ENCODE results near the gene SHMT2.

The SHMT2 gene

GRCh38 chr12:57234571-57235016 is 5.1 kb downstream of the SHMT2 start:
- intact Hi-C loops (cut with DNase I) = no loop called here
- no peak for DNase-seq

- intact Hi-C loops (cut with DNase I) = no loop called here
- DNase-seq = no peak
Measured at GRCh38 chr12:57235017-57235727, 5.7 kb downstream of the SHMT2 start.

- intact Hi-C loops (cut with DNase I) = no loop called here
Measured at GRCh38 chr12:57235728-57236131, 6.2 kb downstream of the SHMT2 start.

GRCh38 chr12:57236201-57236924 is 6.9 kb downstream of the SHMT2 start:
- intact Hi-C loops (cut with DNase I) = no loop called here
- DNase-seq = no peak

More at GRCh38 chr12:57235728-57236131, 6.2 kb downstream of the SHMT2 start:
- DNase-seq = no peak

- no peak for DNase-seq
- intact Hi-C loops (cut with DNase I) = no loop called here
Measured at GRCh38 chr12:57236925-57237595, 7.5 kb downstream of the SHMT2 start.

- intact Hi-C loops (cut with DNase I) = no loop called here
- DNase-seq = no peak
Measured at GRCh38 chr12:57237596-57237931, 8.1 kb downstream of the SHMT2 start.

GRCh38 chr12:57237932-57238853 is 8.7 kb downstream of the SHMT2 start:
- intact Hi-C loops (cut with DNase I) = no loop called here
- DNase-seq = peak in 9 of 42 donors; percentile 19 to 60 (median 50)

- intact Hi-C loops (cut with DNase I) = no loop called here
- peak; percentile 61 to 94 (median 88) for DNase-seq
Measured at GRCh38 chr12:57238854-57239554, 9.5 kb downstream of the SHMT2 start.

- no peak for DNase-seq
- intact Hi-C loops (cut with DNase I) = loop anchor here (5.0 kb wide), 1 partner anchor 32 kb away; no protein-coding TSS in a partner anchor
Measured at GRCh38 chr12:57239587-57240065, 10.1 kb downstream of the SHMT2 start.

GRCh38 chr12:57240066-57240921 is 10.8 kb downstream of the SHMT2 start:
- peak; percentile 63 to 95 (median 81) for DNase-seq

GRCh38 chr12:57240926-57241401 is 11.5 kb downstream of the SHMT2 start:
- peak in 2 of 42 donors; percentile 11 to 15 for DNase-seq
- intact Hi-C loops (cut with DNase I) = loop anchor here (5.0 kb wide), 1 partner anchor 34 kb away; no protein-coding TSS in a partner anchor

More at GRCh38 chr12:57240066-57240921, 10.8 kb downstream of the SHMT2 start:
- intact Hi-C loops (cut with DNase I) = loop anchor here (5.0 kb wide), 1 partner anchor 33 kb away; no protein-coding TSS in a partner anchor

- intact Hi-C loops (cut with DNase I) = loop anchor here (5.0 kb wide), 1 partner anchor 34 kb away; no protein-coding TSS in a partner anchor
- peak in 1 of 42 donors; percentile 7 for DNase-seq
Measured at GRCh38 chr12:57241402-57242310, 12.1 kb downstream of the SHMT2 start.

- intact Hi-C loops (cut with DNase I) = loop anchor here (5.0 kb wide), 1 partner anchor 35 kb away; no protein-coding TSS in a partner anchor
- peak in 12 of 42 donors; percentile 14 to 59 (median 42) for DNase-seq
Measured at GRCh38 chr12:57242329-57242690, 12.8 kb downstream of the SHMT2 start.

- DNase-seq = peak in 34 of 42 donors; percentile 34 to 79 (median 62)
- intact Hi-C loops (cut with DNase I) = loop anchor here (5.0 kb wide), 1 partner anchor 36 kb away; no protein-coding TSS in a partner anchor
Measured at GRCh38 chr12:57242691-57243454, 13.4 kb downstream of the SHMT2 start.
